HG02610 (cell line): Measurements from ENCODE around the gene KCNIP2.

Experiments used
- ATAC-seq: cut with Tn5 transposase; IDR thresholded peaks from one replicate; pipeline ENCODE4 v1.9.1; 2021; ENCODE audit warnings: mild to moderate bottlenecking, moderate library complexity; ENCODE audit not compliant: unreplicated experiment

The KCNIP2 gene

GRCh38 chr10:101843032-101844021, at the start of gene KCNIP2:
KCNIP2 (minus strand) TSS chr10:101843800; CDS start chr10:101843568, 232 bp downstream.
- no peak for ATAC-seq

GRCh38 chr10:101892782-101893391, 49.3 kb upstream of the KCNIP2 start:
- ATAC-seq: no peak

- ATAC-seq: peak; percentile 56
These were observed 45.9 kb upstream of the KCNIP2 start for GRCh38 chr10:101889256-101890210.

- no peak for ATAC-seq
These were observed 44.8 kb upstream of the KCNIP2 start for GRCh38 chr10:101888251-101888949.

GRCh38 chr10:101887775-101888174, 44.2 kb upstream of the KCNIP2 start:
- no peak for ATAC-seq

- no peak for ATAC-seq
These were observed 43.1 kb upstream of the KCNIP2 start for GRCh38 chr10:101886521-101887312.

GRCh38 chr10:101881036-101881774, 37.6 kb upstream of the KCNIP2 start:
- ATAC-seq: no peak

GRCh38 chr10:101880232-101880573, 36.6 kb upstream of the KCNIP2 start:
- no peak for ATAC-seq

- ATAC-seq: no peak
These were observed 36.0 kb upstream of the KCNIP2 start for GRCh38 chr10:101879456-101880231.

- no peak for ATAC-seq
These were observed 35.3 kb upstream of the KCNIP2 start for GRCh38 chr10:101878869-101879268.

- no peak for ATAC-seq
These were observed 31.6 kb upstream of the KCNIP2 start for GRCh38 chr10:101875068-101875688.

GRCh38 chr10:101874252-101874651, 30.7 kb upstream of the KCNIP2 start:
- ATAC-seq: no peak

- ATAC-seq: no peak
These were observed 24.3 kb upstream of the KCNIP2 start for GRCh38 chr10:101867931-101868330.

GRCh38 chr10:101859530-101859929, 15.9 kb upstream of the KCNIP2 start:
- no peak for ATAC-seq

GRCh38 chr10:101858723-101859500, 15.3 kb upstream of the KCNIP2 start:
- ATAC-seq: peak; percentile 91

GRCh38 chr10:101857802-101858476, 14.3 kb upstream of the KCNIP2 start:
- ATAC-seq: no peak
